Endothelial cell of umbilical vein (primary cell): ENCODE results near the gene KCNK1. TPM values are rescaled to one million over a fixed set of nuclear protein-coding genes. Genes with fewer than 3 reads are reported as not detected.

Experiments used
- BruUV-seq: library from RNA; stranded (reverse); fragments of 400-500 nt; replicated peaks from 2 replicates; lab custom pipeline; 2021; lab: Mats Ljungman, UMichigan
- CTCF ChIA-PET: fragments of 300-600, 350-600 bp; sonication (Branson Sonifier 250); formaldehyde crosslinking; loops from one replicate; lab custom pipeline; 2021; ENCODE audit warnings: antibody characterized with exemption, inconsistent platforms; lab: Charles Lee
- POLR2A ChIA-PET: fragments of 300-600, 350-600 bp; sonication (Branson Sonifier 250); formaldehyde crosslinking; loops from one replicate; lab custom pipeline; 2021; ENCODE audit warnings: antibody characterized with exemption, inconsistent platforms; lab: Charles Lee
- DNase-seq: peaks from one replicate; pipeline ENCODE4 v3.0.0-alpha.2; 2011; ENCODE audit warnings: low read depth, low spot score
- FAIRE-seq: peaks from 2 replicates; lab custom pipeline; 2011; peaks lifted over from hg19 to GRCh38; lab: Jason Lieb, UNC
- H2AFZ ChIP-seq: 2 replicates; pipeline ENCODE4 v1.6.0; 2012; ENCODE audit warnings: low read depth, low read length, control low read depth, inconsistent platforms
- H3K27ac ChIP-seq: 2 replicates; pipeline ENCODE4 v1.5.1; 2011; ENCODE audit warnings: low read depth, mild to moderate bottlenecking, control low read depth, low read length, moderate library complexity; ENCODE audit not compliant: insufficient read depth
- H3K27me3 ChIP-seq, 2 experiments: 2 replicates each; pipeline versions ENCODE4 v1.6.0 to v1.6.1; 2011; ENCODE audit warnings: low read length in 2 of 2, mixed read lengths in 1 of 2; ENCODE audit not compliant: control insufficient read depth in 2 of 2, insufficient read depth in 2 of 2
- H3K36me3 ChIP-seq, 2 experiments: 2 replicates in 1 of 2; 3 replicates in 1 of 2; pipeline ENCODE4 v1.5.1; 2011; ENCODE audit warnings: low read length in 2 of 2, mild to moderate bottlenecking in 1 of 2, moderate library complexity in 1 of 2; ENCODE audit not compliant: control insufficient read depth in 2 of 2, insufficient read depth in 2 of 2; ENCODE audit errors: extremely low read depth in 1 of 2
- H3K4me1 ChIP-seq: 3 replicates; pipeline ENCODE4 v1.5.1; 2011; ENCODE audit warnings: mild to moderate bottlenecking, low read length; ENCODE audit not compliant: control insufficient read depth, insufficient read depth; ENCODE audit errors: extremely low read depth
- H3K4me2 ChIP-seq: 2 replicates; pipeline ENCODE4 v1.6.1; 2011; ENCODE audit warnings: low read length, control low read depth, mixed read lengths; ENCODE audit not compliant: insufficient read depth
- H3K4me3 ChIP-seq, 3 experiments: fragments of 200-600 bp in 1 of 3; sonication (generic), shearing (Covaris generic) in 1 of 3; replicated peaks in 1 of 3; 2 replicates each; pipeline ENCODE4 v1.5.1; 2011 to 2016; ENCODE audit warnings: control low read depth in 3 of 3, low read length in 3 of 3, mild to moderate bottlenecking in 2 of 3, inconsistent platforms in 1 of 3, low read depth in 1 of 3, moderate library complexity in 1 of 3; ENCODE audit not compliant: insufficient read depth in 1 of 3
- H3K79me2 ChIP-seq: 2 replicates; pipeline ENCODE4 v1.6.0; 2012; ENCODE audit warnings: low read length, inconsistent platforms; ENCODE audit not compliant: control insufficient read depth, insufficient read depth
- H3K9ac ChIP-seq: replicated peaks from 2 replicates; pipeline ENCODE3; 2011; ENCODE audit warnings: low read length, control low read depth; ENCODE audit not compliant: insufficient read depth; ENCODE audit errors: extremely low read depth
- H3K9me1 ChIP-seq: replicated peaks from 3 replicates; pipeline ENCODE4 v1.6.0; 2011; ENCODE audit warnings: mild to moderate bottlenecking, low read length; ENCODE audit not compliant: control insufficient read depth, insufficient read depth; ENCODE audit errors: extremely low read depth
- H3K9me3 ChIP-seq: replicated peaks from 2 replicates; pipeline ENCODE4 v1.5.1; 2012; ENCODE audit warnings: low read length, inconsistent platforms; ENCODE audit not compliant: control insufficient read depth, insufficient read depth
- H4K20me1 ChIP-seq: replicated peaks from 2 replicates; pipeline ENCODE3; 2011; ENCODE audit warnings: mild to moderate bottlenecking, low read length; ENCODE audit not compliant: control insufficient read depth, insufficient read depth; ENCODE audit errors: extremely low read depth
- CTCF ChIP-seq, 2 donors: IDR thresholded peaks; 1 replicate in 1 of 2; 2 replicates in 1 of 2; pipeline ENCODE4 v1.5.1; 2011; ENCODE audit warnings: low read length in 2 of 2, mild to moderate bottlenecking in 2 of 2, moderate library complexity in 2 of 2, control low read depth in 1 of 2, inconsistent platforms in 1 of 2, low read depth in 1 of 2; ENCODE audit not compliant: insufficient read depth in 1 of 2; ENCODE audit errors: extremely low read depth in 1 of 2
- EZH2 ChIP-seq: IDR thresholded peaks from 2 replicates; pipeline ENCODE4 v1.6.1; 2012; ENCODE audit warnings: borderline replicate concordance, low read depth, mild to moderate bottlenecking, moderate library complexity, low read length, inconsistent platforms; ENCODE audit not compliant: severe bottlenecking
- FOS ChIP-seq: IDR thresholded peaks from 2 replicates; pipeline ENCODE4 v1.6.1; 2011; ENCODE audit warnings: mild to moderate bottlenecking, low read length, moderate library complexity, borderline replicate concordance; ENCODE audit not compliant: insufficient read depth
- GATA2 ChIP-seq: IDR thresholded peaks from 2 replicates; pipeline ENCODE4 v1.7.0; 2011; ENCODE audit warnings: low read depth, mild to moderate bottlenecking, moderate library complexity, mixed read lengths, low read length; ENCODE audit not compliant: insufficient read length, insufficient read depth
- JUN ChIP-seq: IDR thresholded peaks from 2 replicates; pipeline ENCODE4 v1.6.1; 2011; ENCODE audit warnings: borderline replicate concordance, low read depth; ENCODE audit not compliant: insufficient read length, insufficient read depth
- MAX ChIP-seq: IDR thresholded peaks from 2 replicates; pipeline ENCODE4 v1.6.1; 2011; ENCODE audit not compliant: insufficient read depth, insufficient read length
- MYC ChIP-seq: IDR thresholded peaks from one replicate; pipeline ENCODE4 v1.6.1; 2011; ENCODE audit warnings: mild to moderate bottlenecking, low read depth, low read length
- POLR2A ChIP-seq: IDR thresholded peaks from 2 replicates; pipeline ENCODE4 v1.6.1; 2012; ENCODE audit warnings: low read depth, mild to moderate bottlenecking, control low read depth, low read length
- POLR2AphosphoS5 ChIP-seq: IDR thresholded peaks from 2 replicates; pipeline ENCODE4 v1.6.1; 2012; ENCODE audit warnings: low read depth, mild to moderate bottlenecking, control low read depth, low read length, moderate library complexity; ENCODE audit not compliant: insufficient read depth
- dilution Hi-C: fragments of 300-500 bp; cut with MboI; formaldehyde crosslinking; loops from one replicate; pipeline ENCODE4 v1.15.0; 2019; ENCODE audit warnings: low sequenced_read_pairs; ENCODE audit not compliant: extremely low pct_ligation_motif_present
- intact Hi-C: fragments of 100-400 bp; cut with micrococcal nuclease; formaldehyde crosslinking; loops from one replicate; pipeline ENCODE4 v1.10.0; 2022
- polyA plus RNA-seq, 4 experiments: library from polyadenylated mRNA; depleted of rRNA in 3 of 4; stranded (reverse) in 3 of 4; unstranded in 1 of 4; fragments of >200 nt; gene quantifications; 2 replicates each; pipeline versions ENCODE4 v1.2.1 to v1.2.3, GENCODE V29; 2011 to 2012; ENCODE audit warnings: missing spikeins in 1 of 4
- total RNA-seq: library from RNA; stranded (reverse); gene quantifications from 2 replicates; pipeline ENCODE4 v1.2.3, GENCODE V29; 2021

KCNK1 gene
- total and polyA plus RNA-seq, 2 donors (not counting 3 experiments of a cell fraction or from before 2014, with no cell fraction given) = 0.83 to 2.8 TPM

GRCh38 chr1:233659495-233659894, 45.6 kb downstream of the KCNK1 start:
- H3K27me3 ChIP-seq = no peaks in the 10 kb centered on the region
- dilution Hi-C loops = no loop called here
- FAIRE-seq = no peak
- no peaks in the 10 kb centered on the region for H3K9me3 ChIP-seq
- TF ChIP-seq EZH2 (no peak), GATA2 (no peak), MAX (no peak), MYC (no peak)
- no peak for DNase-seq
- no peaks in the 10 kb centered on the region for H3K36me3 ChIP-seq
- no peak overlapping the region for H3K9ac ChIP-seq
- ChIA-PET POLR2A (no interaction called here), CTCF (no interaction called here)
- H2AFZ ChIP-seq = no peak overlapping the region
- BruUV-seq = no TSS peak
- no peaks in the 10 kb centered on the region for H3K79me2 ChIP-seq
- no peak overlapping the region for H3K4me2 ChIP-seq
- H4K20me1 ChIP-seq = no peaks in the 10 kb centered on the region
- intact Hi-C loops = no loop called here
- H3K27ac ChIP-seq = no peak overlapping the region
- no peak overlapping the region for H3K4me3 ChIP-seq
- H3K9me1 ChIP-seq = no peaks in the 10 kb centered on the region
- no peaks in the 10 kb centered on the region for H3K4me1 ChIP-seq

DNA sequence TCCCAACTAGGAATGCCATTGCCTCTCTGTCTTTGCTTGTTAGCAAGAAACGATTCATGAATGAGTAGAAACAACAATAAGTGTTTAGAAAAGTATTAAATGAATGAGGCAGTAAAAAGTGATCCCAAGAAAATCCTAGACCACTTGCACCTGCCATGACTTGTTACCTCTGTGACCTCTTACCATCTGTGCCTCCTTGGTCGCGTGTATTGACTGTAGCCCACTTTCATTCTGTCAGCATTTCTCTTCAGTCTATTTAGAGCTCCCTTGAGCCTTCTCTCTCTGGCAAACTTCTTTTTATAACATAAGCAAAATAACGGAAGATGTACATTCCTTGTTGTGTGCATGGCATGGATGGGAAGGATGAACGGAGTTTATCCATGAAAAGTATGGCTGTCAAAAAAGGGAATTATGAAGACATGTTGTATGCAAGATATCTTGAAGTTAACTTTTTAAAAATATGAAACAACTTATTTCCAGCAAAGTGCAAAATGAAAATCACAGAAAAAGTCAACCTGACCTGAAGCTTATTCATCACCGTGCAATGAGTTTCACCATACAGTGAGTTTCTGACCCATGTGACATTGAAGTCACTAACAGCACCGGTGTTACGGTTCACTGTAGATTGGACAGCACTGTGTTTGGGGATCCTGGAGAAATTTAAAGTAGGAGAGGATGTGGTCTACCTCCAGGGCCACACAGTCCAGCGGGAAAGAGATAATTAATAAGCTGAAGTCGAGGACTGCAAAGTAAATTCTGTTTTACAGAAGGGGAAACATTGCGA, 47.7 kb downstream of the KCNK1 start:
- Histone ChIP-seq H3K79me2 (no peaks in the 10 kb centered on the region), H3K27me3 (no peaks in the 10 kb centered on the region), H3K4me1 (no peaks in the 10 kb centered on the region), H2AFZ (no peak overlapping the region), H3K9me3 (no peaks in the 10 kb centered on the region), H3K27ac (no peak overlapping the region), H3K9ac (no peak overlapping the region), H4K20me1 (no peaks in the 10 kb centered on the region), H3K4me2 (no peak overlapping the region), H3K4me3 (no peak overlapping the region), H3K9me1 (no peaks in the 10 kb centered on the region), H3K36me3 (no peaks in the 10 kb centered on the region)
- CTCF ChIA-PET = no interaction called here
- no TSS peak for BruUV-seq
- intact Hi-C loops = no loop called here
- TF ChIP-seq MYC = no peak
- TF ChIP-seq POLR2A = no peak
- no peak for TF ChIP-seq MAX
- no peak for TF ChIP-seq CTCF (IDR thresholded peaks at IDR 0.05; ENCODE audit: extremely low read depth in 1 of 2, insufficient read depth in 1 of 2, low read depth in 1 of 2, low read length in 2 of 2)
- no peak for TF ChIP-seq GATA2
- no peak for TF ChIP-seq FOS
- TF ChIP-seq POLR2AphosphoS5 = no peak
- no peak for TF ChIP-seq EZH2
- TF ChIP-seq JUN = no peak
- DNase-seq = no peak
- POLR2A ChIA-PET = no interaction called here
- FAIRE-seq = no peak
- dilution Hi-C loops = no loop called here
